ENCODE results near the gene TMEM50A.
"Not testable (repeated sequence)": the region's sequence is repeated elsewhere in the genome, so short reads cannot be mapped to it uniquely, and the experiment has no call there.

TMEM50A gene

DNA sequence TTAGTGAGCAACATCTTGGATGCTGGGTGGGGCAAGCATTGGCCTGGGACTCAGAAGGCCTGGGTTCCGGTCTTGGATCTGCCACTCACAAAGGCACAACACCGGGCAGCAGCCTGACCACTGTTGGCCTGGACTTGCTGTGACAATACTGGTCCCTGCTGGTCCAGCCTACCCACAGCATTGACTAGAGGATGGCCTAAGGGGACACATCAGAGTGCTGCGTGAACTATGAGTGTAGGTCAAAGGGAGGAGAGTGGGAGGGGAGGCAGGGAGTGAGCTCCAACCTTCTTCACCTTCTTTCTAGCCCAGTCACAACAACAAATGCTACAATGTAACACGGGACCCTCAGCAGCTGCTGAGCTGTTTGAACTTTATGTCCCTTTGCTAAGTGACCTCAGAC is 31.1 kb downstream of the TMEM50A start:
- H4K20me1 ChIP-seq (ENCODE audit: insufficient read depth, low read length): 0 out of 2 replicates have a peak, but pooled peaks cover 2% of the 10 kb centered on the region
- H3K36me3 ChIP-seq (ENCODE audit: insufficient read depth, low read length): no peaks in the 10 kb centered on the region
- ATAC-seq (ENCODE audit: insufficient read depth, low read depth) (no peak), DNase-seq (no peak)
- H3K4me3 ChIP-seq (ENCODE audit: low read depth in 1 of 2, low read length in 2 of 2): no peak overlapping the region
- no peak overlapping the region for H3K9ac ChIP-seq (ENCODE audit: low read depth, low read length)
- H3K79me2 ChIP-seq (ENCODE audit: insufficient read depth, low read length): no peaks in the 10 kb centered on the region
- no peak overlapping the region for H2AFZ ChIP-seq (ENCODE audit: low read depth, low read length)
- H3K4me2 ChIP-seq (ENCODE audit: insufficient read depth, low read length): no peak overlapping the region
- TF ChIP-seq EZH2 (IDR thresholded peaks at IDR 0.05; ENCODE audit: borderline replicate concordance, low read depth, low read length, severe bottlenecking): no peak
- TF ChIP-seq, protein P1, sequence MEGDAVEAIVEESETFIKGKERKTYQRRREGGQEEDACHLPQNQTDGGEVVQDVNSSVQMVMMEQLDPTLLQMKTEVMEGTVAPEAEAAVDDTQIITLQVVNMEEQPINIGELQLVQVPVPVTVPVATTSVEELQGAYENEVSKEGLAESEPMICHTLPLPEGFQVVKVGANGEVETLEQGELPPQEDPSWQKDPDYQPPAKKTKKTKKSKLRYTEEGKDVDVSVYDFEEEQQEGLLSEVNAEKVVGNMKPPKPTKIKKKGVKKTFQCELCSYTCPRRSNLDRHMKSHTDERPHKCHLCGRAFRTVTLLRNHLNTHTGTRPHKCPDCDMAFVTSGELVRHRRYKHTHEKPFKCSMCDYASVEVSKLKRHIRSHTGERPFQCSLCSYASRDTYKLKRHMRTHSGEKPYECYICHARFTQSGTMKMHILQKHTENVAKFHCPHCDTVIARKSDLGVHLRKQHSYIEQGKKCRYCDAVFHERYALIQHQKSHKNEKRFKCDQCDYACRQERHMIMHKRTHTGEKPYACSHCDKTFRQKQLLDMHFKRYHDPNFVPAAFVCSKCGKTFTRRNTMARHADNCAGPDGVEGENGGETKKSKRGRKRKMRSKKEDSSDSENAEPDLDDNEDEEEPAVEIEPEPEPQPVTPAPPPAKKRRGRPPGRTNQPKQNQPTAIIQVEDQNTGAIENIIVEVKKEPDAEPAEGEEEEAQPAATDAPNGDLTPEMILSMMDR (IDR thresholded peaks at IDR 0.05; ENCODE audit: borderline replicate concordance, extremely low read depth, low read length, poor library complexity, severe bottlenecking): no peak
- H3K9me3 ChIP-seq (ENCODE audit: insufficient read depth, low read length, severe bottlenecking): no peaks in the 10 kb centered on the region
- H3K27ac ChIP-seq (ENCODE audit: low read length): no peak overlapping the region
- no peaks in the 10 kb centered on the region for H3K4me1 ChIP-seq (ENCODE audit: insufficient read depth, low read length)
- no peaks in the 10 kb centered on the region for H3K27me3 ChIP-seq (ENCODE audit: insufficient read depth, low read length, poor library complexity)

DNA sequence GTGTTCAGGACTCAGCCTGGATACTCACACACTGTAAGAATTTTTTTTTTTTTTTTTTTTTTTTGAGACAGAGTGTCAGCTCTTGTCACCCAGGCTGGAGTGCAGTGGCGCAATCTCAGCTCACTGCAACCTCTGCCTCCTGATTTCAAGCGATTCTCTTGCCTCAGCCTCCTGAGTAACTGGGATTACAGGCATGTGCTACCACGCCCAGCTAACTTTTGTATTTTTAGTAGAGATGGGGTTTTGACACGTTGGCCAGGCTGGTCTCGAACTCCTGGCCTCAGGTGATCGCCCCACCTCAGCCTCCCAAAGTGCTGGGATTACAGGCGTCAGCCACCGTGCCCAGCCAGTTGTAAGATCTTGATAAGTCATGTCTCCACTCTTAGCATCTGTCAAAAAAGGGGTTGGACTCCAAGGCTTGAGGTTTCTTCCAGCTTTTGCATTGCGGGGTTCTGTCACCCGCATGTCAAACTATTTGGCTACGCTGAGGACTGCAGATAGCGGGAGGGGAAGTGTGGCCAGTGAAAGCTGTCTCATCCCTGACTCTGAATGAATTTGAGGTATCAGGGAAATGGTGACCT is 31.6 kb downstream of the TMEM50A start:
- H3K27me3 ChIP-seq (ENCODE audit: insufficient read depth, low read length, poor library complexity); H3K27ac ChIP-seq (ENCODE audit: low read length); H3K4me3 ChIP-seq (ENCODE audit: low read depth in 1 of 2, low read length in 2 of 2); H3K4me1 ChIP-seq (ENCODE audit: insufficient read depth, low read length); H3K9ac ChIP-seq (ENCODE audit: low read depth, low read length); H3K36me3 ChIP-seq (ENCODE audit: insufficient read depth, low read length); ATAC-seq (ENCODE audit: insufficient read depth, low read depth); H3K4me2 ChIP-seq (ENCODE audit: insufficient read depth, low read length); DNase-seq; H2AFZ ChIP-seq (ENCODE audit: low read depth, low read length); H3K9me3 ChIP-seq (ENCODE audit: insufficient read depth, low read length, severe bottlenecking); H3K79me2 ChIP-seq (ENCODE audit: insufficient read depth, low read length); H4K20me1 ChIP-seq (ENCODE audit: insufficient read depth, low read length): not testable (repeated sequence)

DNA sequence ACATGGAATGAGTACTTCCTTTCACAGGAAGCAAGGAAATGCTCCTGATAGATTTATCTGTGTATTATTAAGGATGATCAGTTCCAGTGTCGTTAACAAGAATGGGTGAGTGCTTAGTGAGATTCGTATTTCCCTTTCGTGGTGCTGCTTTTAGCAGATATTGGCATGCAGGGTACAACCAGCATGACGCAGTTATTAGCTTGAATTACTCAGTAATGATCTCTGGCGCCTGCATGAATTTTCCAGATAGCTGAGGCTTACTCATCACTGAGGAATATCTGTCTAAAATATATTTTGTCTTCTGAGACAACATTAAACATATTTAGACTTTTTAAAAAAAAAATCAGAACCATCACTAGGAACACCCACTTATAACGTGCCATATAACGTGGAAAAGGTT is 33.6 kb downstream of the TMEM50A start:
- ATAC-seq (ENCODE audit: insufficient read depth, low read depth); H3K9me3 ChIP-seq (ENCODE audit: insufficient read depth, low read length, severe bottlenecking); H3K27me3 ChIP-seq (ENCODE audit: insufficient read depth, low read length, poor library complexity); H3K4me2 ChIP-seq (ENCODE audit: insufficient read depth, low read length); H2AFZ ChIP-seq (ENCODE audit: low read depth, low read length); H3K79me2 ChIP-seq (ENCODE audit: insufficient read depth, low read length); H3K4me3 ChIP-seq (ENCODE audit: low read depth in 1 of 2, low read length in 2 of 2); H3K27ac ChIP-seq (ENCODE audit: low read length); DNase-seq; H4K20me1 ChIP-seq (ENCODE audit: insufficient read depth, low read length); H3K9ac ChIP-seq (ENCODE audit: low read depth, low read length); H3K4me1 ChIP-seq (ENCODE audit: insufficient read depth, low read length); H3K36me3 ChIP-seq (ENCODE audit: insufficient read depth, low read length): not testable (repeated sequence)

DNA sequence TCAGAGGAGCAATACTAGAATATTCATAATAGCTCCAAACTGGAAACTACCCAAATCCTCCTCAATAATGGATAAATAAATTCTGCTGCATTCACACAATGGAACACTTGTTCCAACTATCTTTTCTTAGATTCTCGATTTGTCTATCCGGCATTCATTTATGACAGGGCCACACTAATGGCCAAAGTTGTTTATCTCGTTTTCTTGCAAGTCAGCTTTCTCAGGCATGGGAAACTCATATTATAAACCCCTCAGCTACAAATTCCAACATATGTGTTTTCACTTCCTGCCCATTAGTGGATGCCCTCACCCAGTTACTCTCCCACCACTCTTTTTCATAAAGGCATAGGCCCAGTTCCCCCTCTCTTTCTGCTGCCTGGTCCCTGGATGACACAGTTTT is 40.2 kb downstream of the TMEM50A start:
- not testable (repeated sequence) for H3K9ac ChIP-seq (ENCODE audit: low read depth, low read length); DNase-seq; H4K20me1 ChIP-seq (ENCODE audit: insufficient read depth, low read length); H3K4me1 ChIP-seq (ENCODE audit: insufficient read depth, low read length); H3K27me3 ChIP-seq (ENCODE audit: insufficient read depth, low read length, poor library complexity); ATAC-seq (ENCODE audit: insufficient read depth, low read depth); H3K4me2 ChIP-seq (ENCODE audit: insufficient read depth, low read length); H2AFZ ChIP-seq (ENCODE audit: low read depth, low read length); H3K36me3 ChIP-seq (ENCODE audit: insufficient read depth, low read length); H3K79me2 ChIP-seq (ENCODE audit: insufficient read depth, low read length); H3K9me3 ChIP-seq (ENCODE audit: insufficient read depth, low read length, severe bottlenecking); H3K4me3 ChIP-seq (ENCODE audit: low read depth in 1 of 2, low read length in 2 of 2); H3K27ac ChIP-seq (ENCODE audit: low read length)

DNA sequence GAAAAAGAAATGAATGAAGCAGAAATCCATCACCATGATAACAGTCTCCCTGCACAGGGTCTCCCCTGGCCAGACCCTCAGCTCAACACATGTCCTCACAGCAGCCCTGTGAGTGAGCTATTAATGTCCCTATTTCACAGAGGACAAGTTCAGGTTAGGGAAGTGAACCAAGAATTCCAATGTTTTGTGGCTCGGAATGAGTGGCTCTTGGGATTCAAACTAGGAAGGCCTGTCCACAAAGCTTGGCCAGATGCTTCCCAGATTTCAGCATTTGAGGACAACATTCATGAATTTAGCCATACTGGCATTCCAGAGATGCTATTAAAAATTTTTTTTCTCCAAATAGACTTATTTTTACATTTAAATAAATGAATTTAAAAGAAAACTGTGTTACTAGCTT is 44.4 kb downstream of the TMEM50A start:
- H3K9me3 ChIP-seq (ENCODE audit: insufficient read depth, low read length, severe bottlenecking); H3K9ac ChIP-seq (ENCODE audit: low read depth, low read length); H3K4me2 ChIP-seq (ENCODE audit: insufficient read depth, low read length); H4K20me1 ChIP-seq (ENCODE audit: insufficient read depth, low read length); ATAC-seq (ENCODE audit: insufficient read depth, low read depth); H3K4me3 ChIP-seq (ENCODE audit: low read depth in 1 of 2, low read length in 2 of 2); DNase-seq; H3K27ac ChIP-seq (ENCODE audit: low read length); H3K4me1 ChIP-seq (ENCODE audit: insufficient read depth, low read length); H2AFZ ChIP-seq (ENCODE audit: low read depth, low read length); H3K27me3 ChIP-seq (ENCODE audit: insufficient read depth, low read length, poor library complexity); H3K79me2 ChIP-seq (ENCODE audit: insufficient read depth, low read length); H3K36me3 ChIP-seq (ENCODE audit: insufficient read depth, low read length): not testable (repeated sequence)

DNA sequence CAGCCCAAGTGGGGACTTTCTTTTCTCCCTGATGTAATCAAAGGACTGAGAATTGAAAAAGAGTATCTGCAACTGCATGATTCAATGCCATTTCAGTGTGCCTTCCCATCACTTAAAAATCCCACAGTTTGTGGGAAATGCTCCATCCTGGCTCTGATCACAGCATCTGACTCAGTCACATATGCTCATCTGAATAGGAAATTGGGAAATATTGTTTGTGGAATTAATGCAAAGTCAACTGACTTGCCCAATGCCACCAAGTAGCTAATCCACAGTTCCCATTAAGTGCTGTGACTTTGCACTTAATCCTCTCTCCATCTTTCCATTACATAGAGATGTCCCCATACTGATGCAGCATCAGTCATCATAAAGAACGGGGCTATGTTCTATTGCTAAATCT is 45.0 kb downstream of the TMEM50A start:
- not testable (repeated sequence) for H3K27me3 ChIP-seq (ENCODE audit: insufficient read depth, low read length, poor library complexity); H3K9me3 ChIP-seq (ENCODE audit: insufficient read depth, low read length, severe bottlenecking); H3K4me1 ChIP-seq (ENCODE audit: insufficient read depth, low read length); H3K36me3 ChIP-seq (ENCODE audit: insufficient read depth, low read length); DNase-seq; ATAC-seq (ENCODE audit: insufficient read depth, low read depth); H3K4me3 ChIP-seq (ENCODE audit: low read depth in 1 of 2, low read length in 2 of 2); H3K4me2 ChIP-seq (ENCODE audit: insufficient read depth, low read length); H3K79me2 ChIP-seq (ENCODE audit: insufficient read depth, low read length); H2AFZ ChIP-seq (ENCODE audit: low read depth, low read length); H3K27ac ChIP-seq (ENCODE audit: low read length); H4K20me1 ChIP-seq (ENCODE audit: insufficient read depth, low read length); H3K9ac ChIP-seq (ENCODE audit: low read depth, low read length)

DNA sequence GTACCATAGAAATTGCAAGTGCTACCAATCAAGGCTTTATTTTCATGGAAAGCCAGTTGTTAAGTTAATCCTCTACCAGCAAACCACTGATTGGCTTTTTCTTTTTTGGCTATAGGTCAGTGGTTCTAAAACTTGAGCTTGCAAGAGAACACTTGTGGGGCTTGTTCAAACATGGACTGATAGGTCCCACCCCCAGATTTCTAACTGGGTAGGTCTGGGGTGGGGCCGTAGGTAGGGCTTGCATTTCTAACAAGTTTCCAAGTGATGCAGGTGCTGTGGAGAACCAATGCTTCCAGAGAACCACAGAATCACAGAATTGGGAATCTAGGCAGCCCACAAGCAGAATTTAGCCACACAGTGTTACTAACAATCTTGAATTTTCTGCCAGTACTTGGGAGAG is 45.7 kb downstream of the TMEM50A start:
- not testable (repeated sequence) for H3K79me2 ChIP-seq (ENCODE audit: insufficient read depth, low read length); H3K4me1 ChIP-seq (ENCODE audit: insufficient read depth, low read length); ATAC-seq (ENCODE audit: insufficient read depth, low read depth); DNase-seq; H3K36me3 ChIP-seq (ENCODE audit: insufficient read depth, low read length); H2AFZ ChIP-seq (ENCODE audit: low read depth, low read length); H3K27ac ChIP-seq (ENCODE audit: low read length); H4K20me1 ChIP-seq (ENCODE audit: insufficient read depth, low read length); H3K9ac ChIP-seq (ENCODE audit: low read depth, low read length); H3K4me3 ChIP-seq (ENCODE audit: low read depth in 1 of 2, low read length in 2 of 2); H3K27me3 ChIP-seq (ENCODE audit: insufficient read depth, low read length, poor library complexity); H3K9me3 ChIP-seq (ENCODE audit: insufficient read depth, low read length, severe bottlenecking); H3K4me2 ChIP-seq (ENCODE audit: insufficient read depth, low read length)
